CD4-positive, alpha-beta T cell treated with Interleukin-6 for 4 hours (primary cell): ENCODE data around the gene LAD1.

Experiments used
- DNase-seq: peaks from one replicate; pipeline ENCODE4 v3.0.0-alpha.2; 2020; ENCODE audit warnings: mixed read lengths

LAD1 gene

DNA sequence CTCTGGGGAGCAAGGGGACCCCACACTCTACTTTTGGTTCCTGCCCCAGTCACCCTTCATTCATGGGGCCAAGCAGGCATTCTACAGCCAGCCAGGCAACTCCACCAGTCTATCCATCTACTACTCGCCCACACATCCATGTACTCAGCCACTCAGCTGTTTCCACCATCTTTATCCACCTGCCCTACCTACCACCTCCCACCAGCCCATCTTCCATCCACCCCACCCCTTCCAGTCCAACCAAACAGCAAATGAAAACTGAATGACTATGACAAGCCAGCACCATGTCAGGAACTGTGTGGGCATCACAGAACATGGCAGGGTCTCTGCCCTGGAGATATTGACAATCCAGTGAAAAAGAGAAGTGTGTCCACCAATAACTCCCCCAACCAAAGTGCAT is 7.9 kb downstream of the LAD1 start:
- DNase-seq, result no peak

DNA sequence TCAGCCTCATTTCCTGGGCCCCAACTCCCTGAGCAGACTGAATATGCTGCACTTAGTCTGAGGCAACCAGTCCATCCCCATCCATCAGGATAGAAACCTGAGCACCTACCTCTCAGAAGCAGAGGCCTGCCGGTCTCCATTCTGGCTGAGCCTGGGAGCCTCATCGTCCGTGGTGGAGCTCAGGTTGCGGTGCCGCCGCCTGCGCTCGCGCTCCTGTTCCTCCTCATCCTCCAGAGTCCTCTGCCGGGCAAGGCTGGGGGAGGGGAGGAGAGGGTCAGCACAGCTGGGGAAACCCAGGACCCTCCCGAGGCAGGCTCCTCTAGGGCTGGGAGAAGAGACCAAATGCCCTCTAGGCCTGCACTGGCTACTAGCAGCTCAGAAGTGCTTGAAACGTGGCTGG is 10.1 kb downstream of the LAD1 start:
- DNase-seq, result no peak

DNA sequence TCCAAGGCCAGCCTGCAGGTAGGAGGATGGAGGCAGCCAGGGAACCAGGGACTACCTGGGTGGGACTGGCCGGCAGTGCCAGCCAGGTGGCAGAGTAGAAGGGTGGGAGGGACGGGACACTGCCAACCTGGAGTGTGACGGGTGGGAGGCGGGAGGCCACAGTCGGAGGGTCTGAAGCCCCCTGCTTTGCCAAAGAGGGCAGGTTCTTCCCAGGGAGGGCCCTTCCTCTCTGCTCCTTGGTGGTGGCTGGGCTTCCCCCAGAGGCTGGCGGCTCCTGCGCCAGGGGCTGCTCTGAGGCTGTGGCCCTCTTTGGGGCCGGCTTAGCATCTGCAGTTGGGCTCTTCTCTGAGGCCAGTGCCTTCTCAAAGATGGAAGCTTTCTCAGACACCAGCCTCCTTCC is 12.9 kb downstream of the LAD1 start:
- DNase-seq, result no peak

DNA sequence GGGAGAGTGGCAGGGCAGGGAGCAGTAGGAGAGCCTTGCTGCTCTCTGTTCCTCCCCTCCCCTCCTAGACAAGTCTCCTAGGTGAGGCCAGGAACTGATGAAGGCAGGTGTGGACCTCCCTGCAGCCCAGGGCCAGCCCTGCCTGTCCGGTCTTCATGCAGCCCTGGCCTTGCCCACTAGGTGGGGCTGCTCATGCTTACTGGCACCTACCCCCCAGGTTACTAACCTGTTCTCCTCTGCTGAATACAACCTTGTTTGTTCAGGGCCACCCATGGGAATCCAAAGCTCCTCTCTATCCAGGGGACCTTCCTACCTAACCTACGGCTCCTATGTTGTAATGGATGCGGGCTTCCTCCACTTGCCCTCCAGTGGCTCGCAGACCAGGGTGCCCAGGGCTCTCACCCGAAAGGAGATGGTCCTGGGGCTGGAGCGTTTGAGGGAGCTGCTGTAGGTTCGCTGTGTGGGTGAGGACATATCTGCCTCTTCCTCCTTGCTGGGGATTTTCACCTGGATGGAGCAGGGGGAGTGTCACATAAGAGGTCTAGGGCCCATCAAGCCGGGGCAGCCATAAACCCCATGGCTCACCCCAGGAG is 13.7 kb downstream of the LAD1 start:
- DNase-seq, result peak; percentile 17

DNA sequence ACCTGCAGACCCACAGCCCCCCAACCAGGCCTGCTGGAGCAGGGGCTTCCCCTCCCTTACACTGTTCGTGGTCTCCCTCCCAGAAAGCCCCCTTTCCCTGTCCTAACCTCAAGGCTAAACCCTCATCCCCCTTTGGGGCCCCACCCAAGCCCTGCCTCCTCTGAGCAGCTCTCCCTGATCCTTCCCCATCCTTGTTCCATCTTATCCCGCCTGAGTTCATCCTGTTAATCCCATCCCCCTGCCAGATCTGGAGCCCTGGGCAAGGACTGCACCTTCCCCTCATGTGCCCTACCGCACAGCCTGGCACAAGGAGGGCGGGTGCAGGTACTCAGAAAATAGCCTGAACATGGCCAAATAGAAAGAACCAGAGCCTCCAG is 14.7 kb downstream of the LAD1 start:
- no peak for DNase-seq

DNA sequence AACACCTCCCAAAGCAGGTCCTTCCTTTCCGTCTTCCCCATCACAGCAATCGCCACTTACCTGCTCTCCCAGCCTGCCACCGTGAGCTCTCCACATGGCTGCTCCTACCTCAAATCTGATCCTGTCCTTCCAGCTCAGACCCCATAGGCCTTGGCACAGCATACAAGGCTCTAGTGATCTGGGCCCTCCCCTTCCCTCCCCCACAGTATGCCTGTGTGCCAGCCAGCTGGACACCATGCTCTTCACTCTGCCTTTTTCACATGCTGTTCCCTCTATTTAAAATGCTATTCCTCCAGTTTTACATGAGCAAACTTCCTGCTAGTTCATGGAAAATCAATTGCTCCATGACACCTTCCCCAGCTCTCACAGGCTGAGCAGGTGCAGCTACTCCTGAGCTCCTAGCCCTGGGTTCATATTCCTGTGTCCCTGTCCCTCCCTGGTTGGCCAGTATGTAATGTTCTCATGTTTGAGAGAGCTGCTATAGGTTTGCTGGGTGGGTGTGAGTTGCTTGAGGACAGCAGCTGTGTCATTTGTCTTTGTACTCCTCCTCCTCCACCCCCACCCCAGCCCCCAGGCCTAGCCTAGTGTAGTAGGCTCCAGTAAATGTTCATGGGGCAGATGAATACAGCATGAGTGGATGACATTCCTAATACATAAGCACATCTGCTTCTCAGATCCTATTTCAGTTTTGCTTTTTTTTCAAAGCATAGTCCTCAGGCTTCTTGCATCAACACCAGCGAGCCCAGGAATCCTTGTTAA is 15.3 kb downstream of the LAD1 start:
- DNase-seq, result no peak

DNA sequence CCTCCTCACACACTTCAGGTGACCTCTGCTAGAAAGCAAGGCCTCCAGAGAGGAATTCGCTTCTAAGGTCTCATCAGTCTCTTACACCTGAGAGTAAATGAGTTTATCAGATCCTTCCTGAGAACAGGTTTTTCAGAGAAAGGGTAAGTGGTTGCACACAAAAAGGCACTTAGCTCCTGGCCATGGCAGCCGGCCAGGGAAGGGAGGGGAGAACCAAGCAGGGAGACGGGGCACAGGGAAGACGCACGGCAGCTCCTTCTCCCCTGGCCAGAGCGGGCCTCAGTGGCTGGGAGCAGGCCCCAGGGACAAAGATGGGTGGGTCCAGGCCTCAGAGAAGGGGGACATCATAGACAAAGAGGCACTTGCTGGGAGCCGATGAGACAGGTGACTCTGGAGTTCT is 18.0 kb downstream of the LAD1 start:
- no peak for DNase-seq

DNA sequence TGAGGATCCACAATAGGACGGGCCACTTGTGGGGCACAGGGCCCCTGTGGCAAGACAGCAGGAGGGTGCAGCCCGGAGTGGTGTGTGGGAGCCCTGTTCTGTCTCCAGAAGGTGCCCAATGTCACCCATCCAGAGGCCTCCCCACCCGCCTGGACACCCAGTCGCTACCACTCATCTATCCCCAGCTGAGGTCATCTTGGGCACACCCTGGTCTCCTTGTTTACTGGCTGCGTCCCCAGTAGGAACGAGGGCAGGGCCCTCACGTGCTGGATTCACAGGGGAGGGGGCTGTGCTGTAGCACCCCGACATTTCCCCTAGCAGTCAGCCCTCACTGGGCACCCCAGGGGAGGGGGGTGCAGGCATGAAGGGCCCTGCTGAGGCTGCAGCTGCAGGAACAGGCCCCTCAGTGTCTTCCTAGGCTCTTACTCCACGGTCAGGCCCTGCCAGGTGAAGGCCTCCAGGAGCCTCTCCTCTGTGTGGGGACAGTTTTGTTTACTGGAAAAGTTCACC is 19.3 kb downstream of the LAD1 start:
- no peak for DNase-seq

DNA sequence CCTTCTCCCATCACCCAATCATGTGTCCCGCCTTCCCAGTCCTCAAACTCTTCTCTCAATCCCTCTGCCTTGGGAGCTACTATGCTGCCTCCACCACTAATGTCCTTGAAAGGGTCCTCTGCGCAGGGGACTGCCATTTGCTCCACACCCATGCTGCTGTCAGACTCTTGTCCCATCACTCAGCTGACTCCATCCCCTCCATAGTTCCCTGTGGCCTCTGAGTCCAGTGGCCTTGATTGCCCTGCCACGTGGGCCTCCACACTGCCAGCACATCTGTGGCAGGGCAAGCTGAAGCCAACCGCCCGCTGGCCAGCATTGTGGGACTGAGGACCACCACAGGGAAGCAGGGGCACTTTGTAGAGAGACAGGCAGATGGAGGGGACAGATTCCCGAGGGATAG is 20.3 kb downstream of the LAD1 start:
- DNase-seq, result no peak

DNA sequence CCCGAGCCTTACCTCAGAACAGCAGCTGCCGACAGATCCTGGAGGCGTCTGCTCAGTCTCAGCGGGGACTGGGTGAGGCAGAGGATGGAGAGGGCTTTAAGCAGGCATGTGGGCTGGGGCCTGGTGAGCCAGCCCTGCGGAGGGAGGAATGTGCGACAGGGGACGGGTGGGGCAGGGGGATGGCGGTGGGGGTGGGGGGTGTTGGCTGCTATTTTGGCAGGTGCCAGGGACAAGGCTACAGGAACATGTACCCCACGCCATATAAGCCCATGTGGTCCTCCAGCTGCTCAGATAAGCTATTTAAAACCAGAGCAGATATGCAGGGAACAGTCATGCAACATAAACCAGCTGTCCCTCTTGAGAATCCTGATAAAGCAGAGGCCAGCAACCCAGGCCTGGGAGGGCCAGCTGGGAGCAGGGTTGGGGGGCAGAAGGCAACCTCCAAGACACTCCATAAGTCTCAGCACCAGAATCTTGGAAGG is 21.5 kb downstream of the LAD1 start, which contains the start of gene TNNT2:
TSS of gene TNNT2 (minus strand) at position 70 of the 482 bp plus-strand sequence. CDS start 4,426 bp downstream, outside the sequence.
- no peak for DNase-seq

DNA sequence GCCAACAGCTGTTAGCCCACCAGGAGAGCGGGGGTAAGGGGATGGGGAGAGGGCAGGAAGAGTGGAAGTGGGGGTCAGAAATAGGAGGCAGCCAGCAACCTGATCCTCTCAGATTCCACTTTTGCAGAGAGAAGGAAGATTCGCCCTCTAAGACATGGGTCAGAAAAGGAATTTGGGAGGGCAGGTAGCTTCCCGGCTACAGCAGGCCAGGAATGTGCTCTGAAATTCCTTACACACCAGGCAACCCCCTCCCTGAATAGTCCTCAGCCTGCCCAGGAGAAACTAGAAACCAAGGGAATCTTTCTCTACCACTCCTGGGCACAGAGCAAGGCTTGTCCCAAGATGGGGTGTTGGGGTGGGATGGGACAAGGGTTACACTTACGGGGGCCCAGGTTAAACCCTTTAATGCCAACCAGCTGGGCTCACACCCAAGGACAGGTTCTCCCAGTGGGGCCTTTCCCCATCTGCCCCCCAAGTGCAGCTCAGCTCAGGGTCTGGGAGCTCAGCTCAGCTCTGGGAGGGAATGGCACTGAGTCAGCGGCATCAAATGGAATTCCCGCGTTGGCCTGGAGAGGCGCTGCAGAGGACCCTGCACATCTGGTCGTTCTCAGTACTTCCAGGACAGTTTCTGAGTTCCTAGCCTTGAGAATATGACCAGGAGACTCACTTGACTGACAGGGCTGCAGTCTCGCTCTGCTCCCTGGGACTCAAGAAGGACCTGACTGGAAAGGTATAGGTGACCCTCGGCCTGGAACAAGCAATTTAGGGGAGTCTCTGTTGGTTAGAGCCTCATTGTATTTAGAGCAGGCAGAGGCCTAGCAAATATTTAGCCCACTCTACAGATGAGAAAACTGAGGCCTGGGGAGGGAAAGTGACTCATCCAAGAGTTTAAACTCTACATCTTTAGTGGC is 22.4 kb downstream of the LAD1 start:
- no peak for DNase-seq

DNA sequence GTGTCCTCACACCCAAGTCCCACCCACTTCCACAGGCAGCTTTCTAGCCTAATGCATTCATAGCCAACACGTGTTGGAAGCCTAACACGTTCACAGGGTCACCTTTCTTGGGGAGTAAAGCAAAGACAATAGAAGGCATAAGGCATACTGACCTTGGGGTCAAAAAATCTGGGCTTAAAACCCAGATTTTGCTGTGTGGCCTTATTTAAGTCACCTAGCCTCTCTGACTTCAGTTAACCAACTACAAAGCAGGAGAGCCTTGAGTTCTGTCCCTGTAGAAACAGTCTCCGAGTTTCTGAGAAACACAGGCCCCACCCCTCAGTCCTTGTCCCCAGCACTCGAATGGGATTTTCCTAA is 23.0 kb downstream of the LAD1 start:
- DNase-seq, result no peak

DNA sequence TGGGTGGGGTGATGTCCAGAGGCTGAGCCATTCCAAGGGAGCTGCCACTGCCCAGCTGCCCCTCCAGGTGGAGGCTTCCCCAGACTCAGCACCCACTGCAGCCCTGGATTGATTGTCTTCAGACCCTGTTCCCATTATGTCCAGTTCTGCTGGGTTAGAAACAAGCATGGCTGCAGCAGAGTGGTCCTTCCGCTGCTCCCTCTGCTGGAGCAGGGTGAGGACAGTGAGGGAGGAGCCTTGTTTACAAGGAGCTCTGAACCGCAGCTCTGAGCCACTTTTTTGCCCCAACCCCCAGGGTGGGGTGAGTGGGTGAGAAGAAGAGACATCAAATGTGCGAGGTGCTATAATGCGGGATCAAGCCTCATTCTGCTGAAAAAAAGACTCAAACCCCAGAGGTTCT is 24.0 kb downstream of the LAD1 start:
- no peak for DNase-seq

DNA sequence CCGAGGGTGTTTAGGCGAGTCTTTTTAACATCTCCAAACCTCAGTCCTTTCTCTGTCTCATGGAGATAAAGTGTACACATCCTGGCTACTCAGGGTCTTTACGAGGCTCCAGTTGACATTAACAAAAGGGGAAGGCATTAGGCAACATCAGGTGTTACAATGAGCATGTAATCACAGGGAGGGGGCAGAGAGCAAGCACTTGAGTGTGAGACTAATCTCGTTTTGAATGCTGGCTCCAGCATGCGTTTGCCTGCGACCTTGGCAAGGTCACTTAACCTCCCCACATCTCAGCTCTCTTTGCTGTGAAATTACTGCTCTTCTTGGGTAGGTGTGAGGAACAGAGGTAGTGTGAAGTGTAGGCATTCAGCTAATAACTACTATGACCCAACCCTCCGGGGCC is 24.8 kb downstream of the LAD1 start:
- no peak for DNase-seq

DNA sequence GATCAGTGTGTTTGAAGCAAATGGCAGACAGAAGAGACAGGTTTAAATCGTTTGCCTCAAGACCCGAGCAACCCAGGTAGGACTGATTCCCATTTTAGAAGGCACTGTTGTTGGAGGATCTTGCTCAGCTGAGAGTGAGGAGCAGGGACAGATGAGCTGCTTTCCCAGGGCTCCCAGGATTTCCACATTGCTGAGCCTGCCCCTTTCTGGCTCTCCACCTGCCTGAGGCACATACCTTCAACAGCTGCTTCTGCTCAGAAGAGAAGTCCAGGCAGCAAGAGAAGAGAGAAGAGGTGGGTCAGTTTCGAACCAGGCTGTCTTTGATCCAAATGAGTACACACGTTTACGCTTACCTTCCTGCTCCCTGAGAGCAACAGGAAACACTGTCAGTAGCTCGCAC is 27.3 kb downstream of the LAD1 start:
- no peak for DNase-seq

DNA sequence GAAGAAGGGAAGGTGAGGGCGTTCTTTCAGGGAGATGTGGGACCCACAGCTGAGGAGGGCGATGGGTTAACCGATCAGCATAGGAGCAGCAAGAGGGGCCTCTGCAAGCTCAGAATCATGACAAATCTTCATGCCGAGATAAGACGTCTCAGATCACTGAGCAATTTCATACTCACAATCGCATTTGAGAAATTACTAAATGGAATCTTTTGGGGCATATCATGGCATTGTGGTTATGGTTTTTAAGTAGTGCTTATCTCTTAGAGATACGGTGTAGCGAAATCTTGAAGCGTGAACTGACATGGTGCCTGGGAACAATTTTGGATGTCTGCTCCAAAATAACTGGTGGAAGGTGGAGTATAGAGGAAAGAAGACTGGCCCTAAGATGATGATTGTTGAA is 27.8 kb downstream of the LAD1 start:
- no peak for DNase-seq

DNA sequence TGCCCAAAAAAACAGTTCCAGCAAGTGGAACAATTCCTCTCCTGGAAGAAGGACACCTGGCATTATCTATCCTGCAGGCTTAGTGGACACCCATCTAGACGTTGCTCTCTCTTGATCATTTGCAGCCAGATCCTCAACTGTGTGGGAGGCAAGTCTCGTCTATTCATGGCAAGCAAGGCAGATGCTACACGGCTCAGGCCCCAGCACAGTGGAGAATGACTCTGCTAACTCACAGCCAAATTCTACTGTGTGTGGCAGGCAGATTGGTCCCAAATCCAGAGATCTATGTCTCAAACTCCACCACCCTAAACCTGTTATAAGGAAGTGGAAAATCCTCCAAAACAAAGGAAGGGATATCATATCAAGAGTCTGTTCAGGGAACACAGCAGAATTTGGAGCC is 28.6 kb downstream of the LAD1 start:
- DNase-seq, result no peak

DNA sequence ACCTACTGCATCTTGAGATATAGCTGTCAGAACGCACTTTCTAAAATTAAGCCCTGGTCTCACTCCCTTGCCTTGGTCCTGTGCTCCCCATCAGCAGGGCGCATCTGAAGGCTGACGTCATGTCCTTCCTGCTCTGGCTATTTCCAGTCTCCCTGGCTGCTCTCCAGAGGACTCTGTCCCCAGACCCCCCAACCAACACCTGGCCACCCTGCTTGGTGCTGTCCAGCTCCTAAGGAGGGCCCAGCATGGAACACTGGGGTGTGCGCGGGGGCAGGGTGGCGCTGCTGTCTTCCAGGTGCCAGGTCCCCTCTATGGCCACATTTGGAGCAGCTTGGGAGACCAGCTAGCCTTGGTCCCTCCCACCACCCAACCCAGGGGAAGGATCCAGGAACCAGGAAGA is 29.9 kb downstream of the LAD1 start:
- DNase-seq, result no peak

DNA sequence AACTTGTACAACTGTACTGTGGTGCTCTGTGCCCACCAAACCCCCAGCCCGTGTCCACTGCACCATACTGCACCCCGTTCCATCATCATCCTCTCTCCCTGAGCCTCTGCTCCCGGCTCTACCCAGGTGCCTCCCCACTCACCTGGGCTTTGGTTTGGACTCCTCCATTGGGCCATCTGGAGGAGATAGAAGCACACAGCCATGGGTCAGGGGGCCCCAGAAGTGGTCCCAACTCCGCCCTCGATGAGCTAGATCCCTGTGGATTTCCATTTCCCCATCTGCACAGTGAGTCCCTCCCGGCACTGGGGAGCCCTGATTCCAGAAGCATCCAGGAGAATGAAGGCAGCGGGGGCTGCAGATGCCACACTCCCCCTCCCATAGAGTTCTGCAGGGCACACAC is 32.4 kb downstream of the LAD1 start:
- DNase-seq, result no peak

DNA sequence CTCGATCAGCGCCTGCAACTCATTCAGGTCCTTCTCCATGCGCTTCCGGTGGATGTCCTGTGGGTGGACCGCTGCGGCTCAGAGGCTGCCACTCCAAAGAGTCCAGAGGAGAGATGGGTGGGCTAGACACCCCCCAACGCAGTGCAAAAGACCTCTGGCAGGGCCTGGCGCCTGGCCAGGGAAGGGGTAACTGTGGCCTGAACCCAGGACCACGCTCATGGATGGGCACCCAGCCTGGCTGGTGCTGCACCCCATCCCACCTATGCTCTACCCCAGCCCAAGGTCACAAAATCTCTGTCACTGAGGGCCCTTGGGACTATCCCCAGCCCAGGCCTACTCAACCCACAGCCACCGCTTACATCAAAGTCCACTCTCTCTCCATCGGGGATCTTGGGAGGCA is 33.9 kb downstream of the LAD1 start:
- DNase-seq, result no peak

DNA sequence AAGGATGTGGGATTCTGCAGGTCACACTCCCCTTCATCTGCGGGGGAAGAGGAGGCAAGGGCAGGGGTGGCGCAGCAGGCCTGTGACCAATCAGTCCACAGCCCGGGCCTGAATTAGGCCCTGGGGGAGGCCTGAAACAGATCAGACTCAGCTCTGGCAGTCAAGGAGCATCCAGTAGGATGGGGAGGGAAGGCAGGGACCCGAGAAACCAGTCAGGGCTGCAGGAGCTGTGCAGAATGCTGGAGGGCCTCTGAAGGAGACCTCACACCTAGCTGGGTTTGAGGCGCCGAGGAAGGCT is 34.4 kb downstream of the LAD1 start:
- no peak for DNase-seq

DNA sequence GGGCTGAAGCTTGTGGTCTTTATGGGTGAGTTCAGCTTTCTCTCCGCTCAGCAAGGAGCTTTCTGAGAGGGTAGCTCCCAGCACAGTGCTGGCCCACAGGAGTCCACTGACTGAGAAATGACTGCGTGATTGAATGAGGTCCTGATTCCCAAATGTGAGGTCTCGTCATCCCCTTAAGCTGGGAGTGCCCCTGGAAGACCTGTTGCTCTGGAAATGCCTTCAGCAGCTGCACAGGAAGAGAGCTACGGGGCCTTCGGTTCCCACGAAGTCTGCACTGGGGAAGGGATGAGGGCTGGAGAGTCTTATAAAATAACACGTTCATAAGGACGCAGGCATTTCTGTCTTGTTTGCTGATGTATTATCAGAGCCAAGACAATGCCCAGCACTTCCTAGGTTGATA is 35.7 kb downstream of the LAD1 start:
- no peak for DNase-seq

DNA sequence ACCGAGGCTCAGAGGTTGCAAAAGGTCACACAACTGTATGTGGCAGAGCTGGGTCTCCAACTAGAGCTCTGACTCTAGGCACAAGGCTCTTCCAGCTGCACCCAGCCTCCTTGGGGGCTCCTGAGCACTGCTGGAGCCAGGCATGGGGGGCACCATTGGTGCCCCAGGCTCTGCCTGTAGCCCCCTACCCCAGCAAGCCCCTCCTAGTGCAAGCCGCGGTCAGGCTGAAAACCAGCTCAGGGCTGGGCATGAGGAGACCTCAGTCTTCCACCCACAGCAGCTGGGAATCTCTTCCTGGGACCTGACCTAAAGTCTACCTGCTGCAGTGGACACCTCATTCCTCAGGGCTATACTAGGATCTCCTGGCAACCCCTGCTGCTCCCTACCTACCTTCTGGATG is 36.2 kb downstream of the LAD1 start:
- DNase-seq, result no peak
